Stomach (tissue), 9 donors: Measurements from ENCODE around the gene SOSTDC1. TPM values are rescaled to one million over a fixed set of nuclear protein-coding genes. Genes with fewer than 3 reads are reported as not detected.

Experiments used
- DNase-seq, 2 donors: peaks; one replicate each; pipeline versions ENCODE4 v3.0.0 to v3.0.0-alpha.2; 2013 to 2019
- H3K27ac ChIP-seq, 5 donors: fragments of 200-600 bp in 4 of 5; sonication (generic) in 4 of 5; one replicate each; pipeline ENCODE4 v1.5.1; 2013 to 2019; ENCODE audit warnings: mild to moderate bottlenecking in 1 of 5, moderate library complexity in 1 of 5
- H3K27me3 ChIP-seq, 3 donors: fragments of 200-600 bp; sonication (generic); one replicate each; pipeline ENCODE4 v1.5.1; 2017 to 2019; ENCODE audit warnings: mixed run types in 1 of 3
- H3K36me3 ChIP-seq, 4 donors: fragments of 200-600 bp; sonication (generic); 1 replicate in 3 of 4; 2 replicates in 1 of 4; pipeline ENCODE4 v1.5.1; 2016 to 2019
- H3K4me1 ChIP-seq, 4 donors: fragments of 200-600 bp; sonication (generic); one replicate each; pipeline ENCODE4 v1.5.1; 2016 to 2019
- H3K4me3 ChIP-seq, 4 donors: fragments of 200-600 bp; sonication (generic) in 3 of 4; one replicate each; pipeline ENCODE4 v1.5.1; 2016 to 2019; ENCODE audit warnings: mild to moderate bottlenecking in 1 of 4
- H3K9me3 ChIP-seq, 4 donors: fragments of 200-600 bp; sonication (generic); one replicate each; pipeline ENCODE4 v1.5.1; 2016 to 2019
- EP300 ChIP-seq: sonication (generic); formaldehyde crosslinking; IDR thresholded peaks from one replicate; pipeline ENCODE4 v1.6.1; 2017; ENCODE audit warnings: antibody characterized with exemption
- POLR2A ChIP-seq, 4 donors: fragments of 450-650 bp; IDR thresholded peaks; one replicate each; pipeline ENCODE4 v1.6.1; 2016; ENCODE audit warnings: antibody characterized with exemption in 4 of 4, control low read depth in 2 of 4, mild to moderate bottlenecking in 1 of 4, moderate library complexity in 1 of 4
- POLR2AphosphoS5 ChIP-seq, 3 donors: sonication (generic); formaldehyde crosslinking; IDR thresholded peaks; one replicate each; pipeline ENCODE4 v1.6.1; 2016; ENCODE audit warnings: antibody characterized with exemption in 3 of 3
- WGBS, 5 donors: extraction: QIAGEN DNeasy Blood & Tissue Kit in 3 of 5; methylation state at CpG; one replicate each; pipeline versions ENCODE4 v1.1.5 to v1.1.7; 2013 to 2018; 5-methylcytosine and 5-hydroxymethylcytosine counted together
- intact Hi-C: fragments of 100-400 bp; cut with DNase I; formaldehyde crosslinking; loops from one replicate; pipeline ENCODE4 v1.15.1; 2023; ENCODE audit warnings: low total_unique reads
- polyA plus RNA-seq, 3 donors: library from polyadenylated mRNA; stranded (reverse); fragments of 200-250 nt; gene quantifications; one replicate each; pipeline ENCODE4 v1.2.3, GENCODE V29; 2013
- total RNA-seq, 5 donors: library from RNA; depleted of rRNA; stranded (reverse); fragments of >200 nt; gene quantifications; one replicate each; pipeline versions ENCODE4 v1.1.0 to v1.2.3, GENCODE V29; 2014 to 2016
- TF ChIP-seq, protein P1 (sequence below), 7 experiments: fragments of 450-650 bp in 4 of 7; fragments of 200-600 bp in 3 of 7; sonication (generic) in 3 of 7; IDR thresholded peaks; one replicate each; pipeline ENCODE4 v1.5.1; 2016 to 2019; ENCODE audit warnings: antibody characterized with exemption in 7 of 7, control low read depth in 2 of 7, mild to moderate bottlenecking in 1 of 7
- donor health status: healthy with polysubstance abuse.
- donor health status: Bipolar disorder and iron deficiency.
- donor health status: healthy.

Gene SOSTDC1
- total and polyA plus RNA-seq, 8 donors: 0.89 to 21.2 (median 9.0) TPM; not detected in 1

DNA sequence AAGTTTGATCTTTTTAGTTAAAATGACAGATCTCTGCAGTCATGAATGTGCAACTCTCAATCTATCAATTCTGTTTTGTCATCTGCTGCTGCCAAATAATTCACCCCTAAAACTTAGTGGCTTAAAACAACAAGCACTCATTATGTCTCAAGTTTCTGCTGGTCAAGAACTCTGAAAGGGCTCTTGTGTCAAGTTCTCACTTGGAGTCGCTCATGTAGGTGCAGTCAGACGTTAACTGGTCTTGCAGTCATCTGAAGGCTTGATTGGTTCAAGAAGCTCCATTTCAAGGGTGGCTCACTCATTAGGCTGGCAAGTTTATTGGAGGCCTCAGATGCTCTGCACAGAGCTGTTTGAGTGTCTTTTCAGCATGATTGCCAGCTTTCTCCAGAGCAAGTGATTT lies 32.6 kb upstream of the SOSTDC1 start:
- intact Hi-C loops: no loop called here
- Histone ChIP-seq H3K36me3 (no peaks in the 10 kb centered on the region), H3K9me3 (peaks cover 0 to 6% (median 3%) of the 10 kb centered on the region in 4 donors), H3K4me3 (no peak overlapping the region), H3K4me1 (peaks cover 0 to 10% (median 0%) of the 10 kb centered on the region in 4 donors), H3K27me3 (no peaks in the 10 kb centered on the region), H3K27ac (no peak overlapping the region)
- DNase-seq: no peak
- WGBS, 5 donors: 90 to 96% (median 94%) methylated on average over 2 of the region's 2 CpGs
- TF ChIP-seq POLR2AphosphoS5 (IDR thresholded peaks at IDR 0.05) (no peak), POLR2A (IDR thresholded peaks at IDR 0.05) (no peak), EP300 (no peak)
- TF ChIP-seq, protein P1, sequence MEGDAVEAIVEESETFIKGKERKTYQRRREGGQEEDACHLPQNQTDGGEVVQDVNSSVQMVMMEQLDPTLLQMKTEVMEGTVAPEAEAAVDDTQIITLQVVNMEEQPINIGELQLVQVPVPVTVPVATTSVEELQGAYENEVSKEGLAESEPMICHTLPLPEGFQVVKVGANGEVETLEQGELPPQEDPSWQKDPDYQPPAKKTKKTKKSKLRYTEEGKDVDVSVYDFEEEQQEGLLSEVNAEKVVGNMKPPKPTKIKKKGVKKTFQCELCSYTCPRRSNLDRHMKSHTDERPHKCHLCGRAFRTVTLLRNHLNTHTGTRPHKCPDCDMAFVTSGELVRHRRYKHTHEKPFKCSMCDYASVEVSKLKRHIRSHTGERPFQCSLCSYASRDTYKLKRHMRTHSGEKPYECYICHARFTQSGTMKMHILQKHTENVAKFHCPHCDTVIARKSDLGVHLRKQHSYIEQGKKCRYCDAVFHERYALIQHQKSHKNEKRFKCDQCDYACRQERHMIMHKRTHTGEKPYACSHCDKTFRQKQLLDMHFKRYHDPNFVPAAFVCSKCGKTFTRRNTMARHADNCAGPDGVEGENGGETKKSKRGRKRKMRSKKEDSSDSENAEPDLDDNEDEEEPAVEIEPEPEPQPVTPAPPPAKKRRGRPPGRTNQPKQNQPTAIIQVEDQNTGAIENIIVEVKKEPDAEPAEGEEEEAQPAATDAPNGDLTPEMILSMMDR (IDR thresholded peaks at IDR 0.05): no peak

DNA sequence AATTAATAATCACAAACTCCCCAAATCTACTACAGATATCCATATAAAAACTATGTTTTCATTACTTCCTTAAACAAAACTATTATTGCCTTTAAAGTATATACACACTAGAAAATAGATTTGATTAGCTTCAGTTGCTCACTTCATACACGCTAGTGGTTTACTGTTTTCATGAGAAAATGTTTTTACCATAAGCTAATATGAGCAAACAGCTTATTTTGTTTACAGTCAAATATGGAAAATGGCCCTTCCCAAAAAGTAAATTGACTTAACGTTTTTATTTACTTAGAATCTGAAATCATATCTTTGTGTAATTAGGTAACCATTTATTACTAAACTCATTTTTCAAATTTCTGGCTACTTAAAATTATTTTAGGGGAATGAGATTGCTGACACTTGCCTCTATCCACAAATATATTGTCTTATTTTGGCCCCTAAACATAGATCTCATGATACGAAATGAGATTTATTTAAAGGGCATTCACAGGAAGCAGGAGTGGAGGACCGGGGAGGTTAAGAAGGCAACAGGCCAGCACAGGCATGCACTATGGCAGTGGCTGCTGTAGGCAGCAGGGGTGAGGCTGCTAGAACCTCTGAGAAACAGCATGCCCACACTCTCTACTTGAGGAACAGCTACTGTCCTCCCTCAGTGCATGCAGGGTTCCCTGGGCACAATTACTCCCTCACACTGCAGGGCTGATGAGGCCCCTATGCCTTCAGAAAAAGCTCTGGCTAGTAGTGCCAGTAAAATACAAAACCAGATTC lies 29.6 kb upstream of the SOSTDC1 start:
- WGBS, 5 donors: 21 to 53% (median 34%) methylated on average over 4 of the region's 4 CpGs
- no peaks in the 10 kb centered on the region for H3K9me3 ChIP-seq
- H3K36me3 ChIP-seq: no peaks in the 10 kb centered on the region
- no peaks in the 10 kb centered on the region for H3K27me3 ChIP-seq
- intact Hi-C loops: no loop called here
- DNase-seq: peak; percentile 29 to 33
- peak overlapping the region in 3 of 5 donors; percentile 12 to 64 (median 15) for H3K27ac ChIP-seq
- peaks cover 0 to 10% (median 0%) of the 10 kb centered on the region in 4 donors for H3K4me1 ChIP-seq
- TF ChIP-seq EP300 (no peak), POLR2A (IDR thresholded peaks at IDR 0.05) (no peak), POLR2AphosphoS5 (IDR thresholded peaks at IDR 0.05) (no peak)
- TF ChIP-seq, protein P1 (IDR thresholded peaks at IDR 0.05): no peak
- H3K4me3 ChIP-seq: no peak overlapping the region

GRCh38 chr7:16494551-16494950 lies 29.0 kb upstream of the SOSTDC1 start:
- Histone ChIP-seq H3K36me3 (no peaks in the 10 kb centered on the region), H3K4me3 (no peak overlapping the region), H3K27ac (no peak overlapping the region), H3K9me3 (no peaks in the 10 kb centered on the region), H3K27me3 (no peaks in the 10 kb centered on the region), H3K4me1 (peaks cover 0 to 10% (median 0%) of the 10 kb centered on the region in 4 donors)
- no peak for TF ChIP-seq EP300
- TF ChIP-seq, protein P1 (IDR thresholded peaks at IDR 0.05): no peak
- TF ChIP-seq POLR2A (IDR thresholded peaks at IDR 0.05): no peak
- TF ChIP-seq POLR2AphosphoS5 (IDR thresholded peaks at IDR 0.05): no peak
- no peak for DNase-seq
- 71 to 86% (median 78%) methylated on average over 2 of the region's 2 CpGs for WGBS, 5 donors
- intact Hi-C loops: no loop called here

- Histone ChIP-seq H3K9me3 (no peaks in the 10 kb centered on the region), H3K36me3 (no peaks in the 10 kb centered on the region), H3K4me3 (no peak overlapping the region), H3K27ac (no peak overlapping the region), H3K27me3 (no peaks in the 10 kb centered on the region), H3K4me1 (peaks cover 0 to 10% (median 0%) of the 10 kb centered on the region in 4 donors)
- intact Hi-C loops: no loop called here
- no peak for TF ChIP-seq POLR2AphosphoS5 (IDR thresholded peaks at IDR 0.05)
- TF ChIP-seq, protein P1 (IDR thresholded peaks at IDR 0.05): no peak
- TF ChIP-seq POLR2A (IDR thresholded peaks at IDR 0.05): no peak
- no peak for TF ChIP-seq EP300
- WGBS, 5 donors: 61 to 83% (median 81%) methylated on average over 2 of the region's 2 CpGs
- no peak for DNase-seq
Observed at GRCh38 chr7:16493266-16493665, 27.7 kb upstream of the SOSTDC1 start.
